ENCODE results near the gene ZBTB20.

- TF ChIP-seq CTCF (IDR thresholded peaks at IDR 0.05; ENCODE audit: poor library complexity, severe bottlenecking): no peak
- no peak for TF ChIP-seq RAD21 (conservative IDR thresholded peaks at IDR 0.05)
- no peak for TF ChIP-seq POLR2AphosphoS5 (IDR thresholded peaks at IDR 0.05)
- no peak for TF ChIP-seq EZH2 (IDR thresholded peaks at IDR 0.05; ENCODE audit: borderline replicate concordance, insufficient read depth, low read length, poor library complexity, severe bottlenecking)
- TF ChIP-seq REST (IDR thresholded peaks at IDR 0.05; ENCODE audit: borderline replicate concordance): no peak
- no peak for TF ChIP-seq SMC3 (conservative IDR thresholded peaks at IDR 0.05; ENCODE audit: poor library complexity)
- TF ChIP-seq EP300 (conservative IDR thresholded peaks at IDR 0.05; ENCODE audit: poor library complexity, severe bottlenecking): no peak
Measured at GRCh38 chr3:114730397-114730796, 416.7 kb downstream of the ZBTB20 start.

Data from neural cell (in vitro differentiated cells).